Common myeloid progenitor, CD34-positive (primary cell): Measurements from ENCODE around the gene KIAA1217.

Experiments
- CTCF ChIA-PET: fragments of 350-600 bp; sonication (Branson Sonifier 250); formaldehyde crosslinking; loops from one replicate; lab custom pipeline; 2021; ENCODE audit warnings: antibody characterized with exemption; lab: Charles Lee
- POLR2A ChIA-PET: fragments of 350-600 bp; sonication (Branson Sonifier 250); formaldehyde crosslinking; loops from one replicate; lab custom pipeline; 2021; ENCODE audit warnings: antibody characterized with exemption; lab: Charles Lee
- DNase-seq, 3 donors: peaks; one replicate each; pipeline versions ENCODE4 v3.0.0 to v3.0.0-alpha.2; 2013
- H3K27ac ChIP-seq, 2 experiments: 1 replicate in 1 of 2; 2 replicates in 1 of 2; pipeline ENCODE4 v1.7.0; 2013; ENCODE audit warnings: inconsistent platforms in 2 of 2, low read length in 2 of 2, mild to moderate bottlenecking in 2 of 2, low read depth in 1 of 2, moderate library complexity in 1 of 2; ENCODE audit not compliant: severe bottlenecking in 2 of 2, insufficient read depth in 1 of 2, poor library complexity in 1 of 2
- H3K27me3 ChIP-seq, 5 experiments: replicated peaks in 2 of 5; 1 replicate in 3 of 5; 2 replicates in 2 of 5; pipeline versions ENCODE4 v1.6.1 to v1.7.0; 2013; ENCODE audit warnings: low read length in 4 of 5, mild to moderate bottlenecking in 2 of 5, moderate library complexity in 2 of 5, inconsistent platforms in 1 of 5; ENCODE audit not compliant: insufficient read depth in 5 of 5, control insufficient read depth in 4 of 5
- H3K36me3 ChIP-seq, 4 experiments: 1 replicate in 2 of 4; 2 replicates in 2 of 4; pipeline versions ENCODE4 v1.6.1 to v1.7.0; 2013; ENCODE audit warnings: low read length in 3 of 4, control low read depth in 1 of 4, mild to moderate bottlenecking in 1 of 4; ENCODE audit not compliant: control insufficient read depth in 4 of 4, insufficient read depth in 4 of 4
- H3K4me1 ChIP-seq, 4 experiments: 1 replicate in 3 of 4; 2 replicates in 1 of 4; pipeline versions ENCODE4 v1.6.1 to v1.7.1; 2013; ENCODE audit warnings: low read length in 3 of 4, mild to moderate bottlenecking in 3 of 4, control low read depth in 1 of 4, inconsistent platforms in 1 of 4, moderate library complexity in 1 of 4; ENCODE audit not compliant: control insufficient read depth in 4 of 4, insufficient read depth in 4 of 4; ENCODE audit errors: control extremely low read depth in 1 of 4
- H3K4me3 ChIP-seq, 7 experiments: 1 replicate in 4 of 7; 2 replicates in 3 of 7; pipeline versions ENCODE4 v1.5.1 to v1.7.0; 2013; ENCODE audit warnings: mild to moderate bottlenecking in 7 of 7, low read length in 6 of 7, moderate library complexity in 6 of 7, inconsistent platforms in 2 of 7, low read depth in 2 of 7, control low read depth in 1 of 7; ENCODE audit not compliant: insufficient read depth in 4 of 7, control insufficient read depth in 1 of 7; ENCODE audit errors: extremely low read depth in 1 of 7
- H3K9me3 ChIP-seq, 5 experiments: 1 replicate in 4 of 5; 2 replicates in 1 of 5; pipeline versions ENCODE4 v1.6.1 to v1.7.1; 2013; ENCODE audit warnings: low read length in 4 of 5, mild to moderate bottlenecking in 2 of 5, inconsistent platforms in 1 of 5, low read depth in 1 of 5, moderate library complexity in 1 of 5; ENCODE audit not compliant: control insufficient read depth in 4 of 5, insufficient read depth in 2 of 5; ENCODE audit errors: control extremely low read depth in 1 of 5
- WGBS: methylation state at CpG from one replicate; pipeline ENCODE4 v1.1.5; 2013; ENCODE audit not compliant: insufficient coverage; 5-methylcytosine and 5-hydroxymethylcytosine counted together

The KIAA1217 gene

GRCh38 chr10:24215196-24215595, 6.3 kb downstream of the KIAA1217 start:
- POLR2A ChIA-PET, result no interaction called here
- CTCF ChIA-PET, result no interaction called here
- no peak for DNase-seq
- no peaks in the 10 kb centered on the region for H3K36me3 ChIP-seq
- no peak overlapping the region for H3K27ac ChIP-seq
- peaks cover 0 to 1% (median 0%) of the 10 kb centered on the region in 5 experiments for H3K9me3 ChIP-seq
- H3K4me1 ChIP-seq, result no peaks in the 10 kb centered on the region
- WGBS, result 100% methylated on average over 2 of the region's 4 CpGs
- H3K27me3 ChIP-seq, result peaks cover 0 to 16% (median 4%) of the 10 kb centered on the region in 5 experiments
- no peak overlapping the region for H3K4me3 ChIP-seq

GRCh38 chr10:24215603-24216002, 6.7 kb downstream of the KIAA1217 start:
- 93% methylated on average over 5 of the region's 5 CpGs for WGBS
- H3K27ac ChIP-seq, result no peak overlapping the region
- H3K4me1 ChIP-seq, result no peaks in the 10 kb centered on the region
- H3K4me3 ChIP-seq, result no peak overlapping the region
- peaks cover 0 to 1% (median 0%) of the 10 kb centered on the region in 5 experiments for H3K9me3 ChIP-seq
- peaks cover 0 to 12% (median 4%) of the 10 kb centered on the region in 5 experiments for H3K27me3 ChIP-seq
- no peaks in the 10 kb centered on the region for H3K36me3 ChIP-seq
- POLR2A ChIA-PET, result no interaction called here
- CTCF ChIA-PET, result no interaction called here
- no peak for DNase-seq

GRCh38 chr10:24219963-24220362, 11.0 kb downstream of the KIAA1217 start:
- no peak for DNase-seq
- Histone ChIP-seq H3K27me3 (peaks cover 0 to 6% (median 0%) of the 10 kb centered on the region in 5 experiments), H3K36me3 (no peaks in the 10 kb centered on the region), H3K9me3 (peaks cover 0 to 1% (median 0%) of the 10 kb centered on the region in 5 experiments), H3K27ac (no peak overlapping the region), H3K4me3 (no peak overlapping the region), H3K4me1 (no peaks in the 10 kb centered on the region)
- CTCF ChIA-PET, result no interaction called here
- 60% methylated on average over 1 of the region's 3 CpGs for WGBS
- POLR2A ChIA-PET, result no interaction called here

- WGBS, result 67% methylated on average over 1 of the region's 1 CpG
- Histone ChIP-seq H3K27ac (no peak overlapping the region), H3K36me3 (no peaks in the 10 kb centered on the region), H3K27me3 (no peaks in the 10 kb centered on the region), H3K4me3 (no peak overlapping the region), H3K4me1 (no peaks in the 10 kb centered on the region), H3K9me3 (no peaks in the 10 kb centered on the region)
- CTCF ChIA-PET, result no interaction called here
- DNase-seq, result no peak
- POLR2A ChIA-PET, result no interaction called here
Observed at GRCh38 chr10:24223341-24223740, 14.4 kb downstream of the KIAA1217 start.

GRCh38 chr10:24223953-24224352, 15.0 kb downstream of the KIAA1217 start:
- 92% methylated on average over 2 of the region's 3 CpGs for WGBS
- ChIA-PET POLR2A (no interaction called here), CTCF (no interaction called here)
- H3K9me3 ChIP-seq, result no peaks in the 10 kb centered on the region
- no peak for DNase-seq
- H3K27me3 ChIP-seq, result no peaks in the 10 kb centered on the region
- H3K4me3 ChIP-seq, result no peak overlapping the region
- no peak overlapping the region for H3K27ac ChIP-seq
- H3K36me3 ChIP-seq, result no peaks in the 10 kb centered on the region
- H3K4me1 ChIP-seq, result no peaks in the 10 kb centered on the region

- no peaks in the 10 kb centered on the region for H3K4me1 ChIP-seq
- ChIA-PET POLR2A (no interaction called here), CTCF (no interaction called here)
- H3K27ac ChIP-seq, result no peak overlapping the region
- WGBS, result no CpG with 5 or more reads among the region's 2 CpGs
- H3K27me3 ChIP-seq, result no peaks in the 10 kb centered on the region
- H3K4me3 ChIP-seq, result no peak overlapping the region
- no peaks in the 10 kb centered on the region for H3K9me3 ChIP-seq
- no peak for DNase-seq
- no peaks in the 10 kb centered on the region for H3K36me3 ChIP-seq
Observed at GRCh38 chr10:24228642-24229041, 19.7 kb downstream of the KIAA1217 start.

GRCh38 chr10:24229909-24230308, 21.0 kb downstream of the KIAA1217 start:
- POLR2A ChIA-PET, result no interaction called here
- WGBS, result no CpG with 5 or more reads among the region's 3 CpGs
- H3K4me1 ChIP-seq, result no peaks in the 10 kb centered on the region

More at GRCh38 chr10:24229909-24230308, 21.0 kb downstream of the KIAA1217 start:
- CTCF ChIA-PET, result no interaction called here
- Histone ChIP-seq H3K27me3 (peaks cover 0 to 1% (median 0%) of the 10 kb centered on the region in 5 experiments), H3K36me3 (no peaks in the 10 kb centered on the region), H3K4me3 (no peak overlapping the region), H3K27ac (no peak overlapping the region), H3K9me3 (no peaks in the 10 kb centered on the region)
- DNase-seq, result no peak
